Measurements from ENCODE around the gene METTL17. TPM values are rescaled to one million over a fixed set of nuclear protein-coding genes. Genes with fewer than 3 reads are reported as not detected.
"Not testable (repeated sequence)": the region's sequence is repeated elsewhere in the genome, so short reads cannot be mapped to it uniquely, and the experiment has no call there.

METTL17 gene
- total and polyA plus RNA-seq, 2 of the 13 experiments (the other 11 are each of a cell fraction or from before 2014, with no cell fraction given): 122 to 199 TPM

GRCh38 chr14:20954736-20955537, 34.8 kb upstream of the METTL17 start, which contains the start of gene RNASE2:
Gene RNASE2 (plus strand): TSS chr14:20955487. CDS start chr14:20955772, 285 bp downstream.
- H3K4me3 ChIP-seq (replicated peaks in 1 of 3; ENCODE audit: insufficient read depth in 1 of 3, low read depth in 2 of 3, low read length in 3 of 3); H3K27me3 ChIP-seq (ENCODE audit: control insufficient read depth in 1 of 2, insufficient read depth in 2 of 2, low read length in 2 of 2); H4K20me1 ChIP-seq (ENCODE audit: insufficient read depth, low read length); H3K36me3 ChIP-seq (replicated peaks in 1 of 2; ENCODE audit: control insufficient read depth in 1 of 2, insufficient read depth in 2 of 2, low read length in 2 of 2); BruUV-seq (replicated peaks); in situ Hi-C loops (cut with HindIII; ENCODE audit: extremely low pct_ligation_motif_present, low pct_unique_long_range_greater_than_20kb); intact Hi-C loops (cut with micrococcal nuclease; ENCODE audit: unreplicated experiment); H3K9ac ChIP-seq (ENCODE audit: insufficient read depth, low read depth, low read length); CTCF ChIA-PET (ENCODE audit: low intra/inter-chr PET ratio, low total read pairs); H3K79me2 ChIP-seq (ENCODE audit: insufficient read depth, low read length); H3K9me3 ChIP-seq (ENCODE audit: low read length); H2AFZ ChIP-seq (ENCODE audit: low read length); H3K27ac ChIP-seq (ENCODE audit: extremely low read length, insufficient read depth, low read length); POLR2A ChIA-PET; TF ChIP-seq SOX13 (IDR thresholded peaks at IDR 0.05): not testable (repeated sequence)
- ATAC-seq (peak; percentile 93), DNase-seq (ENCODE audit: low spot score) (peak; percentile 60), FAIRE-seq (peak; percentile 75)
- H3K4me2 ChIP-seq (ENCODE audit: low read depth, low read length): peak within 1 kb of the TSS; percentile 48; the same call in 1 of the 2 replicates
- H3K4me1 ChIP-seq (ENCODE audit: insufficient read depth, low read length): peaks cover 28% of the 10 kb centered on the region
- 12% methylated on average over 4 of the region's 4 CpGs for WGBS (ENCODE audit: low lambda C conversion rate)
- TF ChIP-seq ZNF574 (CRISPR knock-in tag; IDR thresholded peaks at IDR 0.05) (0 out of 2 replicates have a peak, but pooled peaks have one; percentile 43), ZBTB10 (CRISPR knock-in tag; IDR thresholded peaks at IDR 0.05; ENCODE audit: borderline replicate concordance) (peak; percentile 79), CEBPB (IDR thresholded peaks at IDR 0.05; ENCODE audit: borderline replicate concordance, low read depth, low read length) (peak; percentile 87), KDM3A (CRISPR knock-in tag; IDR thresholded peaks at IDR 0.05; ENCODE audit: low read depth) (0 out of 2 replicates have a peak, but pooled peaks have one; percentile 22), ZNF350 (CRISPR knock-in tag; IDR thresholded peaks at IDR 0.05; ENCODE audit: borderline replicate concordance, low read depth) (0 out of 2 replicates have a peak, but pooled peaks have one; percentile 27), ZNF629 (CRISPR knock-in tag; conservative IDR thresholded peaks at IDR 0.05) (0 out of 2 replicates have a peak, but pooled peaks have one; percentile 11), TFAP4 (IDR thresholded peaks at IDR 0.05; ENCODE audit: borderline replicate concordance, low read depth) (0 out of 2 replicates have a peak, but pooled peaks have one; percentile 8), SOX13 (CRISPR knock-in tag; conservative IDR thresholded peaks at IDR 0.05 in 1 of 2, IDR thresholded peaks at IDR 0.05 in 1 of 2) (peak in 1 of 2 experiments; percentile 31; a peak in 1 of 4 replicates), CEBPG (CRISPR knock-in tag; IDR thresholded peaks at IDR 0.05) (peak; percentile 87), ZMYM4 (CRISPR knock-in tag; IDR thresholded peaks at IDR 0.05) (peak; percentile 26; the same call in 1 of the 2 replicates), GFI1 (CRISPR knock-in tag; IDR thresholded peaks at IDR 0.05; ENCODE audit: borderline replicate concordance) (0 out of 2 replicates have a peak, but pooled peaks have one; percentile 24), ZNF746 (CRISPR knock-in tag; IDR thresholded peaks at IDR 0.05) (0 out of 2 replicates have a peak, but pooled peaks have one; percentile 37), FOSL2 (CRISPR knock-in tag; IDR thresholded peaks at IDR 0.05) (peak; percentile 62)

Data from HepG2 (cell line).